Measurements from ENCODE around the gene WWTR1. TPM values are rescaled to one million over a fixed set of nuclear protein-coding genes. Genes with fewer than 3 reads are reported as not detected.

Gene WWTR1
- total RNA-seq, 2 experiments from 2014 or later: 0.22 to 0.30 TPM

- Histone ChIP-seq H3K4me3 (ENCODE audit: low read length) (no peak overlapping the region), H3K9me3 (ENCODE audit: control insufficient read depth in 1 of 2, insufficient read depth in 1 of 2, low read length in 2 of 2) (no peaks in the 10 kb centered on the region), H3K4me1 (ENCODE audit: insufficient read depth, low read length) (no peaks in the 10 kb centered on the region), H3K27ac (ENCODE audit: low read depth in 1 of 2, low read length in 2 of 2) (no peak overlapping the region), H3K27me3 (ENCODE audit: control insufficient read depth in 1 of 2, insufficient read depth in 2 of 2, low read length in 2 of 2) (no peaks in the 10 kb centered on the region), H3K36me3 (ENCODE audit: insufficient read depth, low read length) (no peaks in the 10 kb centered on the region)
- Mint-ChIP-seq H3K27ac (no peak overlapping the region), H3K27me3 (peaks cover 4% of the 10 kb centered on the region), H3K9me3 (no peaks in the 10 kb centered on the region), H3K36me3 (ENCODE audit: low read depth) (no peaks in the 10 kb centered on the region), H3K4me3 (no peak overlapping the region), H3K4me1 (ENCODE audit: low read depth) (no peaks in the 10 kb centered on the region)
- intact Hi-C loops (cut with DNase I, micrococcal nuclease): no loop called here
- POLR2A ChIA-PET: no interaction called here
- TF ChIP-seq, protein P1, sequence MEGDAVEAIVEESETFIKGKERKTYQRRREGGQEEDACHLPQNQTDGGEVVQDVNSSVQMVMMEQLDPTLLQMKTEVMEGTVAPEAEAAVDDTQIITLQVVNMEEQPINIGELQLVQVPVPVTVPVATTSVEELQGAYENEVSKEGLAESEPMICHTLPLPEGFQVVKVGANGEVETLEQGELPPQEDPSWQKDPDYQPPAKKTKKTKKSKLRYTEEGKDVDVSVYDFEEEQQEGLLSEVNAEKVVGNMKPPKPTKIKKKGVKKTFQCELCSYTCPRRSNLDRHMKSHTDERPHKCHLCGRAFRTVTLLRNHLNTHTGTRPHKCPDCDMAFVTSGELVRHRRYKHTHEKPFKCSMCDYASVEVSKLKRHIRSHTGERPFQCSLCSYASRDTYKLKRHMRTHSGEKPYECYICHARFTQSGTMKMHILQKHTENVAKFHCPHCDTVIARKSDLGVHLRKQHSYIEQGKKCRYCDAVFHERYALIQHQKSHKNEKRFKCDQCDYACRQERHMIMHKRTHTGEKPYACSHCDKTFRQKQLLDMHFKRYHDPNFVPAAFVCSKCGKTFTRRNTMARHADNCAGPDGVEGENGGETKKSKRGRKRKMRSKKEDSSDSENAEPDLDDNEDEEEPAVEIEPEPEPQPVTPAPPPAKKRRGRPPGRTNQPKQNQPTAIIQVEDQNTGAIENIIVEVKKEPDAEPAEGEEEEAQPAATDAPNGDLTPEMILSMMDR (IDR thresholded peaks at IDR 0.05): no peak
- CTCF ChIA-PET: no interaction called here
- no peak for DNase-seq
- no peak for ATAC-seq (ENCODE audit: poor library complexity)
Observed at GRCh38 chr3:149590691-149591441, 67.0 kb downstream of the WWTR1 start.

DNA sequence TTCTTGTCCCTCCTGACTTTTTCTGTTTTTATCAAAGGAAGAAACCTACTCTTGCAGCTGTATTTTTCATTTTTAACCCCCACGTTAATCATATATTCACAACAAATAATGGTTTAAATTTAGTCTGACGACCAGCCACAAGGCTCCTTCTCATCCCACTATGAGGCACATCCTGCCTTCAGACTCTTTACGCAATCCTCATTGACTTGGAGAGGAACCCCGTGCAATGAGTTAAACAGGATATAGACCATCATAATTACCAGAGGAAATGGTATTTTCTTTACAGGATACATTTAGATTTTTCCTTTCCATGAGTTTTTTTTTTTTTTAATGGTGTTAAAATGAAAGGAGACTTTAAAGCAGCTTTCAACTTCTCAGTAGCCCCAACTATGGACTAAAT, 68.5 kb downstream of the WWTR1 start:
- CTCF ChIA-PET: no interaction called here
- intact Hi-C loops (cut with DNase I, micrococcal nuclease): no loop called here
- POLR2A ChIA-PET: no interaction called here

DNA sequence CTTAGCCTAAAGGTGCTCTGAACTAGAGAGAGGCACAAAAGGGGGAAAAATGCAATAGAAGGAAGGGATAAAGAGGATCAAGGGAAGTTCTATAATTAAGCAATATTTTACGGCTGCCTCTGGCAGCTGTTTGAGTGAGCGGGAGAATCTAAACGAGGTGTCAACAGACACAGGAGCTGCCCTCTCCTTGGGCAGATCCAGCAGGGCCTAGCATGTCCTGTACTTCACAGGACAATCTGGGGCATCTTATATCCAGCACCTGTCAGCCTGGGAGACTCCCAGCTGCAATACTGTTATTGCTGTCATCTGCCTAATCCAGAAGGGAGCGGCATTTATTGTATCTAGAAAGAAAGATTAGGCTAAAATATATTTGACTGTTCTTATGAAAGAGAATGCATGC, 68.9 kb downstream of the WWTR1 start:
- no peak overlapping the region for H3K4me3 Mint-ChIP-seq
- intact Hi-C loops (cut with DNase I, micrococcal nuclease): no loop called here
- no peaks in the 10 kb centered on the region for H3K36me3 ChIP-seq (ENCODE audit: insufficient read depth, low read length)
- TF ChIP-seq, protein P1 (IDR thresholded peaks at IDR 0.05): no peak
- ATAC-seq (ENCODE audit: poor library complexity): no peak
- no peaks in the 10 kb centered on the region for H3K27me3 ChIP-seq (ENCODE audit: control insufficient read depth in 1 of 2, insufficient read depth in 2 of 2, low read length in 2 of 2)
- ChIA-PET CTCF (no interaction called here), POLR2A (no interaction called here)
- H3K9me3 Mint-ChIP-seq: no peaks in the 10 kb centered on the region
- no peak for DNase-seq
- no peak overlapping the region for H3K27ac Mint-ChIP-seq
- no peaks in the 10 kb centered on the region for H3K4me1 ChIP-seq (ENCODE audit: insufficient read depth, low read length)
- no peaks in the 10 kb centered on the region for H3K9me3 ChIP-seq (ENCODE audit: control insufficient read depth in 1 of 2, insufficient read depth in 1 of 2, low read length in 2 of 2)
- H3K4me3 ChIP-seq (ENCODE audit: low read length): no peak overlapping the region
- H3K27ac ChIP-seq (ENCODE audit: low read depth in 1 of 2, low read length in 2 of 2): no peak overlapping the region
- no peaks in the 10 kb centered on the region for H3K36me3 Mint-ChIP-seq (ENCODE audit: low read depth)
- peaks cover 4% of the 10 kb centered on the region for H3K27me3 Mint-ChIP-seq
- no peaks in the 10 kb centered on the region for H3K4me1 Mint-ChIP-seq (ENCODE audit: low read depth)

More for the DNA sequence above, 68.5 kb downstream of the WWTR1 start:
- no peaks in the 10 kb centered on the region for H3K27me3 ChIP-seq (ENCODE audit: control insufficient read depth in 1 of 2, insufficient read depth in 2 of 2, low read length in 2 of 2)
- Mint-ChIP-seq H3K4me1 (ENCODE audit: low read depth) (no peaks in the 10 kb centered on the region), H3K27ac (no peak overlapping the region), H3K4me3 (no peak overlapping the region), H3K27me3 (peaks cover 4% of the 10 kb centered on the region), H3K36me3 (ENCODE audit: low read depth) (no peaks in the 10 kb centered on the region), H3K9me3 (no peaks in the 10 kb centered on the region)
- H3K4me3 ChIP-seq (ENCODE audit: low read length): no peak overlapping the region
- no peaks in the 10 kb centered on the region for H3K36me3 ChIP-seq (ENCODE audit: insufficient read depth, low read length)
- TF ChIP-seq, protein P1 (IDR thresholded peaks at IDR 0.05): no peak
- H3K9me3 ChIP-seq (ENCODE audit: control insufficient read depth in 1 of 2, insufficient read depth in 1 of 2, low read length in 2 of 2): no peaks in the 10 kb centered on the region
- H3K27ac ChIP-seq (ENCODE audit: low read depth in 1 of 2, low read length in 2 of 2): no peak overlapping the region
- no peak for ATAC-seq (ENCODE audit: poor library complexity)
- H3K4me1 ChIP-seq (ENCODE audit: insufficient read depth, low read length): no peaks in the 10 kb centered on the region
- DNase-seq: no peak

All from CD4-positive, alpha-beta T cell (primary cell).